Neutrophil (primary cell): Measurements from ENCODE around the gene RAC2.

Experiments
- H3K27ac ChIP-seq: fragments of 200-600 bp; sonication (generic); 2 replicates; pipeline ENCODE4 v1.5.1; 2016; ENCODE audit warnings: mild to moderate bottlenecking, moderate library complexity
- H3K27me3 ChIP-seq: fragments of 200-600 bp; sonication (generic); 2 replicates; pipeline ENCODE4 v1.6.0; 2016; ENCODE audit warnings: mild to moderate bottlenecking
- H3K36me3 ChIP-seq: fragments of 200-600 bp; sonication (generic); 2 replicates; pipeline ENCODE4 v1.5.1; 2017
- H3K4me1 ChIP-seq, 2 experiments: fragments of 200-600 bp in 1 of 2; sonication (generic) in 1 of 2; 1 replicate in 1 of 2; 2 replicates in 1 of 2; pipeline versions ENCODE4 v1.5.1 to v1.6.1; 2013 to 2016; ENCODE audit warnings: low read depth in 1 of 2, low read length in 1 of 2, mild to moderate bottlenecking in 1 of 2, moderate library complexity in 1 of 2; ENCODE audit not compliant: control insufficient read depth in 1 of 2, insufficient read depth in 1 of 2
- H3K4me3 ChIP-seq, 2 experiments: fragments of 200-600 bp in 1 of 2; sonication (generic) in 1 of 2; 1 replicate in 1 of 2; 2 replicates in 1 of 2; pipeline ENCODE4 v1.5.1; 2013 to 2016; ENCODE audit warnings: low read depth in 1 of 2, low read length in 1 of 2, mild to moderate bottlenecking in 1 of 2, moderate library complexity in 1 of 2
- H3K9me3 ChIP-seq: fragments of 200-600 bp; sonication (generic); 2 replicates; pipeline ENCODE4 v1.5.1; 2016
- TF ChIP-seq, protein P1 (sequence below): fragments of 200-600 bp; sonication (generic); IDR thresholded peaks from 2 replicates; pipeline ENCODE4 v1.5.1; 2016; ENCODE audit warnings: antibody characterized with exemption

RAC2 gene

DNA sequence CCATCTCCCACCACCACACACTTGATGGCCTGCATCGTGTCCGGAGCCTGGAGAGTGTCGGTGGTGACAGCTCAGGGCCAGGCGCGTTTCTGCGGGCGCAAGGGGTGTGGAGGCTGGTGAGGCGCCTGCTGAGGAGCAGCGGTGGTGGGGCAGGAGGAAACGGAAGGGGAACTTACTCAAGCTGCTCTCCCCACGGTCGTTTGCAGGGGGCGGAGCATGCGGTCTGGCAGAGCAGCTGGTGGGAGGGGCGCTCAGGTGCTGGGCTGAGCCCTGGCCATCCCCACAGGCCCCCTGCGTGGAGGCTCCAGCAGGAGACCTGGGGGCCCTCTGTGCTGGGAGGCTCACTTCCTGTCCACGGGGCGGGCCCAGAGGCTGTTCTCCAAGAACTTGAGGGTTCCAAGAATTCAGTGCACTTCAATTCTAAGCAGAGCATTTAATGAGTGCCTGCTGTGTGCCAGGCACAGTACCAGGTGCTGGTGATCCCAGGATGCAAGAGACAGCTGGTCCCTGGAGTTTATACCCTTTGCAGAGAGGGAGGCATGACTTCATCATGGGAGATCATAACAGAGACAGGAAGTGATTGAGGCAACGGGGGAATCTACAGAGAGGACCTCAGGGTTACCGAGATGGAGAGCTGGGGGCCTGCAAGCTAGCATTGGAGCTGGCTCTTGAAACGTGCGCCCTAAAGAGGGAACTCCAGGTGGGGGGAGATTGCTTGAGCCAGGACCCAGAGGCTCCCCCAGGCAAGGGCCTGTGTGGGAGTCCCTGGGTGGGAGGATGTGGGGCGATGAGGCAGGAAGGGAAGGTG, at the start of gene RAC2:
RAC2 (minus strand) TSS at position 156 of the 808 bp plus-strand sequence; CDS start at position 35, 121 bp downstream.
- Histone ChIP-seq H3K36me3 (peaks cover 26% of the 10 kb centered on the region), H3K9me3 (no peaks in the 10 kb centered on the region), H3K4me1 (peaks cover 59 to 65% of the 10 kb centered on the region in 2 experiments), H3K27me3 (no peaks in the 10 kb centered on the region), H3K27ac (peak within 1 kb of the TSS; percentile 99), H3K4me3 (peak within 1 kb of the TSS; percentile 92 to 98)
- TF ChIP-seq, protein P1, sequence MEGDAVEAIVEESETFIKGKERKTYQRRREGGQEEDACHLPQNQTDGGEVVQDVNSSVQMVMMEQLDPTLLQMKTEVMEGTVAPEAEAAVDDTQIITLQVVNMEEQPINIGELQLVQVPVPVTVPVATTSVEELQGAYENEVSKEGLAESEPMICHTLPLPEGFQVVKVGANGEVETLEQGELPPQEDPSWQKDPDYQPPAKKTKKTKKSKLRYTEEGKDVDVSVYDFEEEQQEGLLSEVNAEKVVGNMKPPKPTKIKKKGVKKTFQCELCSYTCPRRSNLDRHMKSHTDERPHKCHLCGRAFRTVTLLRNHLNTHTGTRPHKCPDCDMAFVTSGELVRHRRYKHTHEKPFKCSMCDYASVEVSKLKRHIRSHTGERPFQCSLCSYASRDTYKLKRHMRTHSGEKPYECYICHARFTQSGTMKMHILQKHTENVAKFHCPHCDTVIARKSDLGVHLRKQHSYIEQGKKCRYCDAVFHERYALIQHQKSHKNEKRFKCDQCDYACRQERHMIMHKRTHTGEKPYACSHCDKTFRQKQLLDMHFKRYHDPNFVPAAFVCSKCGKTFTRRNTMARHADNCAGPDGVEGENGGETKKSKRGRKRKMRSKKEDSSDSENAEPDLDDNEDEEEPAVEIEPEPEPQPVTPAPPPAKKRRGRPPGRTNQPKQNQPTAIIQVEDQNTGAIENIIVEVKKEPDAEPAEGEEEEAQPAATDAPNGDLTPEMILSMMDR: peak; percentile 53

DNA sequence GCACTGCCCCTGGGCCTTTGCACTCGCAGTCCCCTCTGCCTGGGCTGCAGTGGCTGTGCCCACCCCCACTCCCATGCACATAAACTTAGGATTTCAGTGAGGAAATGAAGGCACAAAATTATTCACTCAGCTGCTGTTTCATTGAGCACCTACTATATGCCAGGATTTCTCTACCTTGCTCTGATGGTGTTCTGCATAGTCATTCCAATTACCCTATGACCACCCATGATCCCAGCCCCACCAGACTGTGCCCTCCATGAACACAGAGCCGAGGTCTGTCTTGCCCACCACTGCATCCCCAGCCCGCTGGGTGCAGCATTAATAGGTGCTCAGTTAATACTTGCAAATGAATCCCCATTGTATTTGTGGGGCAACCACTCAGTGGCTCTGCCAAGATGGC, 49.1 kb upstream of the RAC2 start:
- TF ChIP-seq, protein P1: no peak
- H3K4me3 ChIP-seq: no peak overlapping the region
- no peaks in the 10 kb centered on the region for H3K27me3 ChIP-seq
- no peak overlapping the region for H3K27ac ChIP-seq
- H3K4me1 ChIP-seq: peaks cover 51 to 80% of the 10 kb centered on the region in 2 experiments
- peaks cover 100% of the 10 kb centered on the region for H3K36me3 ChIP-seq
- no peaks in the 10 kb centered on the region for H3K9me3 ChIP-seq

DNA sequence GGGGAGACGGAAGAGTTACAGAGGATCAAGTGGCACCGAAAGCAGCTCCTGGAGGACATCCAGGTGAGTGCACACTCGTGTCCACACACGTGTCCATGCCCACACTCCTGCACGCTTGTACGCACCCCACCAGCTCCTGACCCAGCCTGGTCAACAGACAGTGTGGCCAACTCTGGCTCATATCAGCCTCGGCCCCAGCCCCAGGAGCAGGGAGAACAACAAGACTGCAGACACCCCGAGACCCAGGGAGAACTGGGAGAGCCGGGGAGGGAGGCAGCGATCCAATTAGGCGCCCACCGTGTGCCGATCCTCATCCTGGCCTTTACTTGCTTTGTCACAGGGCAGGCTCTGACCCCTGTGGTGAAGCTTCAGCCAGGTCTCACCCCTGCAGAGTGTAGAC, 48.6 kb upstream of the RAC2 start:
- no peak overlapping the region for H3K27ac ChIP-seq
- H3K36me3 ChIP-seq: peaks cover 100% of the 10 kb centered on the region
- peaks cover 51 to 79% of the 10 kb centered on the region in 2 experiments for H3K4me1 ChIP-seq
- H3K9me3 ChIP-seq: no peaks in the 10 kb centered on the region
- H3K4me3 ChIP-seq: no peak overlapping the region
- H3K27me3 ChIP-seq: no peaks in the 10 kb centered on the region
- TF ChIP-seq, protein P1: no peak

DNA sequence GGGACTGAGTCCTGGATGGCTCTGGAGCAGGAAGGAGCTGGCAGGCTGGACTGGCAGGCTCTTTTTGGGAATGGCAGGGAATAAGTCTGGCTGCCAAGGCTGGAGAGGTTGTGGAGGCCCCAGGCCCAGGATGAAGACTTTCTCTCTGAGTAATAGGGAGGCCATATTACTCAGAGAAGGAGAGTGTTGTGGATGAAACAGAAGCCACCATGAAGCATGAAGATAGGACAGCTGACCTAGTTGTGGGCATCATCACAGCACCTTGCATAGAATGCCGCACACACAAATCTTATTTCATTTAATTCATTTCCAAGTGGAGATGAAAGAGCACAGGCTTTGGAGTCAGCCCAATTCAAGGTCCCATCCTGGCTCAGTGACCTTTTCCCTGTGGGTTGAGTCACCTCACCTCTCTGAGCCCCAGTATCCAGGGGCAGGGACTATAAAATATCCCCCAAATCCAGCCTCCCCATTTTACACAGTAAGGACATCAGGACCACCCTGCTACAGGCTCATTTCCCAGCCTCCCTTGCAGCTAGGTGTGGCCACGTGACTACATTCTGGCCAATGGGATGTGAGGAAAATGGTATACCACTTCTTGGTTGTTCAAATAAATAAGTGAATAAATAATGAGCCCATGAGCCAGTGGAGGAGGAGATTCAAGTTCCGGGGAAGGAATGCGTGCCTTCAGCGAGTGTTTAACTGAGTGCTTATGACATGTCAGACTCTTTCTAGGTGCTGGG, 47.7 kb upstream of the RAC2 start:
- Histone ChIP-seq H3K27ac (no peak overlapping the region), H3K4me1 (peaks cover 53 to 79% of the 10 kb centered on the region in 2 experiments), H3K4me3 (no peak overlapping the region), H3K27me3 (no peaks in the 10 kb centered on the region), H3K9me3 (no peaks in the 10 kb centered on the region), H3K36me3 (peaks cover 100% of the 10 kb centered on the region)
- TF ChIP-seq, protein P1: no peak

DNA sequence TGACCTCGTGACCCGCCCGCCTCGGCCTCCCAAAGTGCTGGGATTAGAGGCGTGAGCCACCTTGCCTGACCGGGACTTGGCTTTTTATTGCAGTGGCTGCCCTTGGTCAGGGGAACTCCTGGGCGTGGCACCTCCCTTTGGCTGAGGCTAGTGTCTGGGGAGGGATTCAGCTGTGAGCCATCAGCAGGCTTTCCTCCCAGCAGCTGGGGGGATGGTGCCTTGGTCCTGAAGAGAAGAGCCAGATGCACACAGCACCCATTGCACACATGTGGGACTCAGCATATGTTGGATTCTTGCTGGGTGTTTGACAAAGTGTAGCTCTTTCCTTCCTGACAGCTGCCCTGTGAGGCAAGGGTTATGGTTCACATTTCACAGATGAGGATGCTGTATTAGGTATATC, 46.7 kb upstream of the RAC2 start:
- Histone ChIP-seq H3K9me3 (no peaks in the 10 kb centered on the region), H3K4me1 (peaks cover 53 to 79% of the 10 kb centered on the region in 2 experiments), H3K4me3 (no peak overlapping the region), H3K27ac (peak overlapping the region; percentile 5), H3K27me3 (no peaks in the 10 kb centered on the region), H3K36me3 (peaks cover 100% of the 10 kb centered on the region)
- TF ChIP-seq, protein P1: no peak
